H1 (cell line): ENCODE data around the gene CTXN1. TPM values are rescaled to one million over a fixed set of nuclear protein-coding genes. Genes with fewer than 3 reads are reported as not detected.

Experiments used
- CTCF ChIA-PET: fragments of 300-600 bp; sonication (Branson Sonifier 250); formaldehyde crosslinking; loops from one replicate; lab custom pipeline; 2021; ENCODE audit not compliant: partially characterized antibody; lab: Charles Lee
- POLR2A ChIA-PET: fragments of 300-600 bp; sonication (Branson Sonifier 250); formaldehyde crosslinking; loops from one replicate; lab custom pipeline; 2021; ENCODE audit warnings: inconsistent platforms; ENCODE audit not compliant: partially characterized antibody; lab: Charles Lee
- DNase-seq, 2 experiments: peaks; one replicate each; pipeline versions ENCODE4 v3.0.0 to v3.0.0-alpha.2; 2010 to 2022; ENCODE audit warnings: low spot score in 2 of 2, low read depth in 1 of 2, mixed read lengths in 1 of 2
- FAIRE-seq: peaks from 2 replicates; lab custom pipeline; 2011; peaks lifted over from hg19 to GRCh38; lab: Jason Lieb, UNC
- H2AFZ ChIP-seq: 2 replicates; pipeline ENCODE4 v1.8.1; 2012; ENCODE audit warnings: low read length, inconsistent platforms
- H2AK5ac ChIP-seq: 2 replicates; pipeline ENCODE4 v1.6.1; 2013; ENCODE audit warnings: low read depth, low read length
- H2BK120ac ChIP-seq: replicated peaks from 2 replicates; pipeline ENCODE3; 2013; ENCODE audit warnings: low read depth, low read length, inconsistent platforms
- H2BK12ac ChIP-seq: 2 replicates; pipeline ENCODE4 v1.6.1; 2013; ENCODE audit warnings: low read depth, low read length
- H2BK15ac ChIP-seq: 2 replicates; pipeline ENCODE4 v1.6.1; 2013; ENCODE audit warnings: low read length
- H2BK20ac ChIP-seq: 2 replicates; pipeline ENCODE4 v1.6.1; 2013; ENCODE audit warnings: low read length
- H2BK5ac ChIP-seq: 2 replicates; pipeline ENCODE4 v1.6.1; 2013; ENCODE audit warnings: low read depth, low read length
- H3K14ac ChIP-seq: 2 replicates; pipeline ENCODE4 v1.6.1; 2013; ENCODE audit warnings: inconsistent platforms; ENCODE audit not compliant: insufficient read length
- H3K18ac ChIP-seq: 2 replicates; pipeline ENCODE4 v1.6.1; 2013; ENCODE audit warnings: low read length; ENCODE audit errors: extremely low read depth
- H3K23ac ChIP-seq: 2 replicates; pipeline ENCODE4 v1.6.1; 2013; ENCODE audit warnings: inconsistent platforms; ENCODE audit not compliant: insufficient read length
- H3K23me2 ChIP-seq: 2 replicates; pipeline ENCODE4 v1.6.1; 2013; ENCODE audit warnings: low read depth, low read length
- H3K27ac ChIP-seq: 2 replicates; pipeline ENCODE4 v1.6.1; 2011; ENCODE audit warnings: low read depth, low read length, inconsistent platforms
- H3K27me3 ChIP-seq, 4 experiments: replicated peaks in 1 of 4; 1 replicate in 1 of 4; 2 replicates in 3 of 4; pipeline versions ENCODE4 v1.6.1 to v1.8.1; 2011 to 2013; ENCODE audit warnings: low read length in 3 of 4, mild to moderate bottlenecking in 3 of 4, inconsistent platforms in 2 of 4, mixed read lengths in 2 of 4, moderate library complexity in 1 of 4; ENCODE audit not compliant: control insufficient read depth in 3 of 4, insufficient read depth in 3 of 4; ENCODE audit errors: extremely low read depth in 1 of 4
- H3K36me3 ChIP-seq, 4 experiments: 2 replicates each; pipeline versions ENCODE4 v1.6.1 to v1.8.1; 2011 to 2013; ENCODE audit warnings: mild to moderate bottlenecking in 4 of 4, low read length in 3 of 4, moderate library complexity in 2 of 4, control low read depth in 1 of 4, inconsistent platforms in 1 of 4; ENCODE audit not compliant: insufficient read depth in 4 of 4, control insufficient read depth in 2 of 4
- H3K4ac ChIP-seq: replicated peaks from 2 replicates; pipeline ENCODE3; 2013; ENCODE audit warnings: low read length, low read depth, mixed read lengths, inconsistent platforms; ENCODE audit not compliant: insufficient read length
- H3K4me1 ChIP-seq, 4 experiments: replicated peaks in 1 of 4; 1 replicate in 1 of 4; 2 replicates in 3 of 4; pipeline versions ENCODE4 v1.6.1 to v1.8.1; 2011 to 2013; ENCODE audit warnings: low read length in 3 of 4, inconsistent platforms in 2 of 4, mixed read lengths in 1 of 4; ENCODE audit not compliant: insufficient read depth in 4 of 4, control insufficient read depth in 3 of 4
- H3K4me2 ChIP-seq, 2 experiments: 2 replicates each; pipeline versions ENCODE4 v1.6.1 to v1.8.1; 2011 to 2013; ENCODE audit warnings: low read depth in 2 of 2, low read length in 2 of 2, control low read depth in 1 of 2, inconsistent platforms in 1 of 2, mild to moderate bottlenecking in 1 of 2; ENCODE audit not compliant: insufficient read depth in 1 of 2
- H3K4me3 ChIP-seq, 4 experiments: fragments of 200-600, 300-600 bp in 1 of 4; sonication (generic), shearing (Covaris generic), sonication (Bioruptor Twin) in 1 of 4; 2 replicates each; pipeline versions ENCODE4 v1.5.1 to v1.8.1; 2011 to 2016; ENCODE audit warnings: low read length in 4 of 4, low read depth in 3 of 4, control low read depth in 2 of 4, inconsistent platforms in 2 of 4, mild to moderate bottlenecking in 2 of 4, mixed read lengths in 1 of 4, moderate library complexity in 1 of 4; ENCODE audit not compliant: insufficient read depth in 2 of 4; ENCODE audit errors: extremely low read depth in 1 of 4
- H3K56ac ChIP-seq: replicated peaks from 2 replicates; pipeline ENCODE3; 2013; ENCODE audit warnings: low read depth, mild to moderate bottlenecking, mixed read lengths, low read length, inconsistent platforms; ENCODE audit not compliant: insufficient read length
- H3K79me1 ChIP-seq: 2 replicates; pipeline ENCODE4 v1.6.1; 2013; ENCODE audit warnings: low read depth, low read length, control low read depth
- H3K79me2 ChIP-seq, 2 experiments: 2 replicates each; pipeline versions ENCODE4 v1.6.1 to v1.8.1; 2012 to 2013; ENCODE audit warnings: low read length in 2 of 2, mild to moderate bottlenecking in 2 of 2, inconsistent platforms in 1 of 2; ENCODE audit not compliant: insufficient read depth in 2 of 2, control insufficient read depth in 1 of 2
- H3K9ac ChIP-seq, 4 experiments: replicated peaks in 1 of 4; 1 replicate in 1 of 4; 2 replicates in 3 of 4; pipeline versions ENCODE4 v1.6.1 to v1.8.1; 2011 to 2013; ENCODE audit warnings: low read depth in 3 of 4, low read length in 3 of 4, control low read depth in 2 of 4, mild to moderate bottlenecking in 2 of 4, moderate library complexity in 2 of 4, inconsistent platforms in 1 of 4; ENCODE audit errors: extremely low read depth in 1 of 4
- H3K9me3 ChIP-seq, 2 experiments: 2 replicates each; pipeline versions ENCODE4 v1.6.1 to v1.8.1; 2012 to 2013; ENCODE audit warnings: mild to moderate bottlenecking in 2 of 2, moderate library complexity in 2 of 2, control low read depth in 1 of 2, inconsistent platforms in 1 of 2, low read depth in 1 of 2, low read length in 1 of 2, mixed read lengths in 1 of 2; ENCODE audit not compliant: insufficient read depth in 2 of 2
- H4K20me1 ChIP-seq, 2 experiments: replicated peaks in 1 of 2; 2 replicates each; pipeline versions ENCODE3 to v1.8.1; 2011 to 2013; ENCODE audit warnings: inconsistent platforms in 2 of 2, low read length in 2 of 2, mild to moderate bottlenecking in 1 of 2; ENCODE audit not compliant: insufficient read depth in 2 of 2, control insufficient read depth in 1 of 2
- H4K5ac ChIP-seq: 2 replicates; pipeline ENCODE4 v1.6.1; 2013; ENCODE audit warnings: low read length, low read depth, mixed read lengths, inconsistent platforms; ENCODE audit not compliant: insufficient read length
- H4K8ac ChIP-seq: 2 replicates; pipeline ENCODE4 v1.8.0; 2013; ENCODE audit warnings: mild to moderate bottlenecking, moderate library complexity, low read length, inconsistent platforms; ENCODE audit not compliant: insufficient read depth; ENCODE audit errors: extremely low read depth
- H4K91ac ChIP-seq: replicated peaks from 2 replicates; pipeline ENCODE3; 2013; ENCODE audit warnings: low read length, mixed read lengths, inconsistent platforms; ENCODE audit not compliant: insufficient read length
- CTCF ChIP-seq, 3 experiments: IDR thresholded peaks; 1 replicate in 2 of 3; 2 replicates in 1 of 3; pipeline versions ENCODE4 v1.5.1 to v1.6.1; 2011; ENCODE audit warnings: low read length in 3 of 3, mild to moderate bottlenecking in 3 of 3, inconsistent platforms in 2 of 3, low read depth in 1 of 3, moderate library complexity in 1 of 3; ENCODE audit not compliant: insufficient read depth in 1 of 3; ENCODE audit errors: control extremely low read depth in 1 of 3
- RAD21 ChIP-seq, 2 experiments: IDR thresholded peaks in 1 of 2; conservative IDR thresholded peaks in 1 of 2; 2 replicates each; pipeline ENCODE4 v1.6.1; 2011; ENCODE audit warnings: low read depth in 2 of 2, low read length in 2 of 2, improper control_type of control experiment in 1 of 2, inconsistent platforms in 1 of 2, mild to moderate bottlenecking in 1 of 2, moderate library complexity in 1 of 2
- SAP30 ChIP-seq: fragments of 300-600 bp; sonication (generic); IDR thresholded peaks from 2 replicates; pipeline ENCODE4 v1.7.1; 2012; ENCODE audit warnings: low read length, moderate library complexity, mild to moderate bottlenecking, inconsistent platforms; ENCODE audit not compliant: insufficient read depth, insufficient replicate concordance
- SIX5 ChIP-seq: IDR thresholded peaks from 2 replicates; pipeline ENCODE4 v1.6.1; 2011; ENCODE audit warnings: mild to moderate bottlenecking, low read depth, low read length
- SUZ12 ChIP-seq: fragments of 200-600 bp; sonication (generic); IDR thresholded peaks from 2 replicates; pipeline ENCODE4 v1.6.1; 2012; ENCODE audit warnings: mild to moderate bottlenecking, inconsistent platforms, low read length, moderate library complexity, mixed read lengths
- WGBS, 2 experiments: shearing (Covaris generic) in 1 of 2; methylation state at CpG; one replicate each; pipeline versions ENCODE4 v1.1.6 to v1.1.7; 2013 to 2015; ENCODE audit warnings: low lambda C conversion rate in 2 of 2, mixed read lengths in 2 of 2, inconsistent platforms in 1 of 2, low coverage in 1 of 2, missing lambda C conversion rate in 1 of 2; ENCODE audit not compliant: insufficient replicate concordance in 2 of 2, insufficient coverage in 1 of 2, insufficient read length in 1 of 2; ENCODE audit errors: extremely low coverage in 1 of 2, missing lambda C conversion rate in 1 of 2; 5-methylcytosine and 5-hydroxymethylcytosine counted together
- polyA plus RNA-seq, 7 experiments: library from polyadenylated mRNA; depleted of rRNA in 3 of 7; stranded (reverse) in 5 of 7; unstranded in 2 of 7; fragments of >200 nt in 5 of 7; fragments of 200-250 nt in 2 of 7; gene quantifications; 1 replicate in 5 of 7; 2 replicates in 1 of 7; 4 replicates in 1 of 7; pipeline versions ENCODE4 v1.2.1 to v1.2.3, GENCODE V29; 2011 to 2013; ENCODE audit warnings: missing spikeins in 2 of 7, mixed read lengths in 2 of 7
- total RNA-seq: library from RNA; stranded (reverse); fragmentation: NEBNext Ultra II Directional; extraction: Animal tissue kit (Norgen Biotek cat#: 25700); gene quantifications from 2 replicates; pipeline ENCODE4 v1.2.1, GENCODE V29; 2021

Gene CTXN1
- total and polyA plus RNA-seq, 2 of the 8 experiments (the other 6 are each of a cell fraction or from before 2014, with no cell fraction given) = 16.4 to 58.0 TPM

- H3K56ac ChIP-seq = no peak overlapping the region
- H2BK20ac ChIP-seq = no peak overlapping the region
- H2AK5ac ChIP-seq = no peak overlapping the region
- no peak overlapping the region for H3K23ac ChIP-seq
- H3K4me1 ChIP-seq = peaks cover 0 to 5% (median 4%) of the 10 kb centered on the region in 4 experiments; a peak in 5 of 7 replicates
- H3K36me3 ChIP-seq = peaks cover 5 to 30% (median 16%) of the 10 kb centered on the region in 4 experiments; a peak in 5 of 8 replicates
- no peak overlapping the region for H4K91ac ChIP-seq
- POLR2A ChIA-PET = interaction anchor here (1.0 to 2.3 kb wide), 8 partner anchors 8 to 51 kb away, joined by 4 to 12 read pairs (median 6); partner anchors contain the start of gene TIMM44
- H3K27me3 ChIP-seq = peaks cover 0 to 1% (median 0%) of the 10 kb centered on the region in 4 experiments; a peak in 1 of 7 replicates
- no peak overlapping the region for H2BK15ac ChIP-seq
- no peak overlapping the region for H2AFZ ChIP-seq
- H3K23me2 ChIP-seq = peaks cover 5% of the 10 kb centered on the region; the same call in 1 of the 2 replicates
- no peak overlapping the region for H4K8ac ChIP-seq
- H3K9ac ChIP-seq = no peak overlapping the region
- H3K18ac ChIP-seq = no peak overlapping the region
- H4K5ac ChIP-seq = no peak overlapping the region
- FAIRE-seq (no peak), DNase-seq (no peak)
- no peak overlapping the region for H3K4me2 ChIP-seq
- no peak overlapping the region for H2BK120ac ChIP-seq
- H3K14ac ChIP-seq = no peak overlapping the region
- H4K20me1 ChIP-seq = peaks cover 5 to 19% of the 10 kb centered on the region in 2 experiments
- peaks cover 11% of the 10 kb centered on the region for H3K79me1 ChIP-seq
- H3K27ac ChIP-seq = no peak overlapping the region
- H3K9me3 ChIP-seq = no peaks in the 10 kb centered on the region
- WGBS, 2 experiments = 87% methylated on average over 16 of the region's 19 CpGs; no CpG with 5 or more reads in 1 of the 2 experiments
- CTCF ChIA-PET = interaction anchor here (0.8 to 1.8 kb wide), 12 partner anchors 8 to 185 kb away, joined by 3 to 12 read pairs (median 4); no protein-coding TSS in a partner anchor
- H3K79me2 ChIP-seq = peaks cover 0 to 22% of the 10 kb centered on the region in 2 experiments; a peak in 2 of 4 replicates
- TF ChIP-seq SIX5 (no peak), SUZ12 (no peak), CTCF (IDR thresholded peaks at IDR 0.05; ENCODE audit: control extremely low read depth in 1 of 3, insufficient read depth in 1 of 3, low read depth in 1 of 3, low read length in 3 of 3) (peak; percentile 30 to 44 (median 32)), SAP30 (no peak), RAD21 (IDR thresholded peaks at IDR 0.05 in 1 of 2, conservative IDR thresholded peaks at IDR 0.05 in 1 of 2; ENCODE audit: low read depth in 2 of 2, low read length in 2 of 2) (0 out of 4 replicates have a peak, but pooled peaks of 1 of the 2 experiments have one; percentile 12)
- H2BK12ac ChIP-seq = no peak overlapping the region
- H2BK5ac ChIP-seq = no peak overlapping the region
- no peak overlapping the region for H3K4me3 ChIP-seq
- no peak overlapping the region for H3K4ac ChIP-seq
Observed at GRCh38 chr19:7908742-7909461, 17.0 kb downstream of the CTXN1 start.
